Stimulated activated CD4-positive, alpha-beta T cell treated with anti-CD3 and anti-CD28 coated beads, Interleukin-12 subunit alpha, Interleukin-12 subunit beta, amount 100 ng/mL, for 24 hours (primary cell): ENCODE results near the gene VWCE.

ENCODE experiments used
- DNase-seq, 2 experiments: peaks; one replicate each; pipeline ENCODE4 v3.0.0-alpha.2; 2020; ENCODE audit warnings: low read depth in 2 of 2

VWCE gene

GRCh38 chr11:61281581-61282250, 13.4 kb downstream of the VWCE start:
- DNase-seq = peak in 1 of 2 experiments; percentile 19

DNA sequence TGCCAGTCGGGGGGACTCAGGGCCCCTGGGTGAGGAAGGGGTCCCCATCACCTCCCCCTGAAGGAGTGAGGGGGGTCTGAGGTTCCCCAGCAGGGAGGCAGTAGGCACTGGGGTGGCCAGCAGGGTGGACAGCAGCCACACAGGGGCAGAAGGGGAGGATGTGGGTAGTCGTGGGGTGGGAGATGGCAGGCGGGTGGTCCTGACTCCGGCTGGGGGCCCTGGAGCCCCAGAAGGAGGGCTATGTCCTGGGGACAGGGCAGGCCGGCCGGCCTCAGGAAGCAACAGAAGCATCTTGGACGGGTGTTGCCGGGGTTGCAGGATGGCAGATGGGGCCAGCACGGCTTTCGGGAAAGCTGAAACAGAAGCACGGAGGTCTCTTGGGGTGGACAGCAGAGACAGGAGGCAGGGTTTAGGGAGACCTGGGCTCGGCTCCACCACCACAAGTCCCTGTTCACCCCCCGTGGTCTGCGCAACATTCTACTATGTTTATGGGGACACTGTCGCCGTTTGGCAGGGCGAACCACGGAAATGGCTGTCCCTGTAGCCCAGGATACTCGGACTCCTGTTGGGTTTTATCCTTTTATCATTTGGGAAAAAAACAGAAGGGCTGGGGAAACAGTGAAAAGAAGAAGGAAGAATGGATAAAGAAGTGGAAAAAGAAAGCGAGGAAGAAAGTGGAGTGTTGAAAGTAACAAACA, 14.1 kb downstream of the VWCE start:
- no peak for DNase-seq

DNA sequence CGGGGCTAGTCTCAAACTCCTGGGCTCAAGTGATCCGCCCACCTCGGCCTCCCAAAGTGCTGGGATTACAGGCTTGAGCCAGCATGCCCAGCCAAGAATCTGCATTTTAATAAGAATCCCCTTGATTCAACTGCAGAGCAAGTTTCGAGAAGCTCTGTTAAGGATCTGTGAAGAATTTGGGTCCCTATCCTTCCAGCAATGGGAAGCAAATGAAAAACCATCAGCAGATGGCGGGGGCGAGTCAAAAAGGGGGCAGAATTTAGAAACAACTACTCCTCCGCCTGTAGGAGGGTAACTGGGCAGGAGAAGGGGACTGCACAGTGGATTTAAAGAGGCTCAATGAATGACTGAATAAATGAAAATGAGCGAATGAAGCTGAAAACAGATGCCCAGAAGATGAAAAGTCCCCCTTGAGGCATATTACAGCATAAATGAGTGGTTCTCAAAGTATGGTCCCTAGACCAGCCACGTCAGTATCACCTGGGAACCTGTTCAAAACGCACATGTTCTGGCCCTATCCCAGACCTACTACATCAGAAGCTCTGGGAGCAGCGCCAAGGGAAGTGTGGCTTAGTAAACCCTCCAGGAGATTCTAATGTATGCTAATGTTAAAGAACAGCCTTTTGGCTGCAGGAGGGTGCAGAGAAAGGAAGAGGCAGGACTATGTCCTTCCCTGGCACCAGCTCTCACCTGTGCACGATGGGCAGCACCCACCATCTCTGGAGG, 15.0 kb downstream of the VWCE start:
- DNase-seq = no peak

DNA sequence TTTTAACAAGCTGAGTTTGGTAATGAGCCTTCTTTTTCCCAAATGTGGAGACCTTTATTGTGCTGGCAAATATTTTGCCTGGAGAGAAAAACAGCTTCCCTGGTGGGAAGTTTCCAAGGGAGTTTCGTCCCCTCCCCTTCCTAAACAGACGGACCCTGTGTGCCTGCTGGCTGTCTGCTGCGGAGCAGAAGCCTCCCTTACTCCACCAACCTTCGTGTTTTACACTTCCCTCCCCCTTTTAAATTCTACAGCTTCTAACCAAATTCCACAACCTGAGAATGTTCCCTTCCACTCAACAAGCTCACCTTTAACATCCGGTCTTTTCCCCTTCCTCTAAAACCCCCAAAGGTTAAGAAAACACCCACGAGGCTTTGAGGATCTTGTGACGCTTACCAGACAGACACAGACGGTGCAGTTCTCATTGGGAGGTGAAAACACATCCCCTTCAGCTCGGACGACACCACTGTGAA, 17.1 kb downstream of the VWCE start:
- DNase-seq = no peak

DNA sequence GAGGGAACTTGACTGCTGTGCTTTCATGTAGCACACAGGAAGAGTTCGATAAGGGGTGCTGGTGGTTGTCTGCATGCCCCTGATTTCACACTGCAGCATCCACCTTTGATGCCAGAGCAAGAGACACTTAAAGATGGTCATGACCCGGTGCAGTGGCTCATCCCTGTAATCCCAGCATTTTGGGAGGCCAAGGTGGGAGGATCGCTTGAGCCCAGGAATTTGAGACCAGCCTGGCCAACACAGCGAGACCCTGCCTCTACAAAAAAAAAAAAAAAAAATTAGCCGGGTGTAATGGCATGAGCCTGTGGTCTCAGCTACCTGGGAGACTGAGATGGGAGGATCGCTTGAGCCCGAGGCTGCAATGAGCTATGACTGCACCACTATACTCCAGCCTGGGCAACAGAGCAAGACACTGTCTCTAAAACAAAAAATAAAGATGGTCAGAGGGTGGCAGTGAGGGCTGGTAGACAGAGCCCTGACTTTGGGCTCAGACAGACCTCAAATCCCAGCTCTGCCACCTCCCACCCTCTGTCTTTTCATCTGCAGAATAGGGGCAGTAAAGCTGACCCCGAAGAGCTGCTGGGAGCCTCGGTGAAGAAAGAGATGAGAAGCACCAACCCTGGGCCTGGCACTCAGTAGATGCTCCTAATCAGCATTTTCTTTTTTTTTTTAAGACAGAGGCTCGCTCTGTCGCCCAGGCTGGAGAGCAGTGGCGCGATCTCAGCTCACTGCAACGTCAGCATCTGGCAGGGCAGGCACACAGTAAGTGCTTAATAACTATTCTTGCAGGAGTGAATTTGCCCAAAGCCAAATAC, 17.7 kb downstream of the VWCE start:
- no peak for DNase-seq

DNA sequence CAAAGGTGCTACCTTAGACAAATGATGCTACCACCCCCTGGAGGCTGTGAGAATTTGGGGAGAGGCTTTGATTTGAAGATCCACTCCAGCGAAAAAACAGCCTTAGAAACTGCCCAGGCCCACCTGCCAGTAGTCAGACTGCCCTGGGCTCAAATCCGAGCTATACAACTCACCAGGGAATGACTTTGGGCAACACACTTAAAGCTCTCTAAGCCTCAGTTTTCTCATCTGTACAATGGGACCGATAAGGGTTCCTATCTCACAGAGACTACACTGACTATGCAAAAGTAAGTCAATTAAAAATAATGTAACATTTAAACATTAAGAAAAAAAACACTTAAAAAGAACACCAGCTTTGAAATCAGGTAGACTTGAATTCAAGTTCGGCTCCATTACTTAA, 19.9 kb downstream of the VWCE start:
- no peak for DNase-seq

DNA sequence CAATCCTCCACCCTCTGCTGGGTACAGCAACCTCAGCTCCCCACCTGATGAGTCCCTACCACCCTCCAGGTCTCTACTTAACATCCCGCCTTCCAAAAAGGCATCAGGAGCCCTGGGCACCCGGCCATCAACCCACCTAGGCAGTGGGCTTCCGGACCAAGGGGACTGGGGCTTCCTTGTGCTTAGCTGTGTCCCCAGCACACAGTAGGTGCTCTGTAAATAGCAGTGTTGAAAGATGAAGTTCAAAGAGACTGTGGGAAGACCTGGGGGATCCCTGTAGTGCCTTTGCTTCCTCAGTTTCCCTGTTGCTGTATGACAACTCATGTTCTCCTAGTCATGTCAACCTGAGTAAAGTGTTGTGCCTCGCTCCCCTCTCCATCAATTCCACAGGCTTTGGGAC, 21.0 kb downstream of the VWCE start:
- DNase-seq = no peak

GRCh38 chr11:61273178-61274078, 21.7 kb downstream of the VWCE start:
- no peak for DNase-seq

GRCh38 chr11:61272731-61273130, 22.4 kb downstream of the VWCE start:
- no peak for DNase-seq

- DNase-seq = no peak
These were observed 24.6 kb downstream of the VWCE start for GRCh38 chr11:61270354-61271076.

- DNase-seq = no peak
These were observed 26.4 kb downstream of the VWCE start for GRCh38 chr11:61268588-61269250.

DNA sequence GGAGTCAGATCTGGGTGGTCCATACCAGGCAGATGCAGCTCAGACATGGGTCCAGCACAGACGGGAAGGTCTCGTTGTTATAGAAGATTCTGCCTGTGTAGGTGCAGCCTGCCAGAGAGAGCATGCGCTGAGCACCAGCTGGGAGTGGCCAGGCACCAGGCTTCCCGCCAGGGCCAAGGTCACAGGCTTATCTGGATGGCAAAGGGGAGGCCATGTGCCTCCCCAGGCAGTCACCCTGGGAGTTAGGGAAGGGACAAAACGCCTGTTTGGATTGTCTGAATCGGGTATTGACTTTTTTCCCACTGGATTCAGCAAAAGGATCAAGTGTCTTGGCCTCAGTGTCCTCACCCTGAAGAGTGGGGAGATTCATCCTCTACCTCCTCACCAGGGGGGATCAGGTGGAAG, 27.7 kb downstream of the VWCE start:
- DNase-seq = no peak

DNA sequence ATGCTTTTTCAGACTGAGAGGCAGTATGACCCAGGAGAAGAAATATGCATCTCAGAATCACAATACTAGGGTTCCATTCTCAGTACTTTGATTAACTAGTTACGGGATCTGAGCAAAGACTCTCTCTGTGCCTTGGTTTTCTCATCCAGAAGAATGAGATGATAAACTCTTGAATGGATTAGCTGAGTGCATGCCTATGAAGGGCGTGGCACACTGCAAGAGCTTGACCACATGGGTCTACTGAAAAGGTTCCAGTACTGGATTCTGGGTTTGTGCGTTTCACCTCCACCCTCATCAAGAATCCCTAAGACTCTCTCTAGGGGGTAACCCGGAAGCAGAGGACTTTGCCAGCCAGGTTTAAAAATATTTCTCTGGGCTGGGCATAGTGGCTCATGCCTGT, 28.5 kb downstream of the VWCE start:
- no peak for DNase-seq

DNA sequence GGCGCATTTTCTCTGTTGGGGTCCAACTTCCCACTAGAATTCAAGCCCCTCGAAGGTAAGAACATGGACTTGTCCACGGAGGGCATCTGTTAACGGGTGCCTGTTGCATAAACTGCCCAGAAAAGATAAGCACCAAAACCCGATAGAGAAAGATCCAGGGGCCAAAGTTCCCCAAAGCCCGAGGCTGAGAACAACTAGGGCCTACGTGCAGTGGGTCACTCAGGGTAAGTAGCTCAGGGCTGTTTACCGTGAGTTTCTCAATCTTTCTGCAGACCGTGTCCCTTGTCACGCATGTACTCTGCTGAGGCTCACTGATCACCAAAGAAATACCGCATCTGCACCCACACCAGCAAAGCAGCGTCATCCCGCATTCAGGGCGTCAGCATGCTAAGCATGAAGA, 29.8 kb downstream of the VWCE start:
- no peak for DNase-seq

DNA sequence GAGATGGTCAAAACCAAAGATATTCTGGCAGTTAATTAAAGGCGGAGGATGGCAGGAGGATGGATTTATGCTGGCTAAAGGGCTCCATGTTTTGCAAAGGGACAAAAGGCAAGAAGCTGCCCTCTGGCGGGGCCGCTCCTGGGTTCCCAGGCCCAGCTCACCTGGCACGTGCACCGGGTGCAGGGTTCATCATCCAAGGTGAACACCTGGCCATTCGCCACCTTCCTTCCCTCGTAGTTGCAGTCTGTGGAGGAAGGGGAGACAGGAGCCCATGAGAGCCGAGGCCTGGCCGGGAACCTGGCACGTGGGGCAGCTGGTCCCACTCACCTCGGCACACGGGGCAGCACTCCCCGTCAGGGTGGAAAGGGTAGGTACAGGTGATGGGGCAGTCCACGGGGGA, 30.3 kb downstream of the VWCE start:
- no peak for DNase-seq

DNA sequence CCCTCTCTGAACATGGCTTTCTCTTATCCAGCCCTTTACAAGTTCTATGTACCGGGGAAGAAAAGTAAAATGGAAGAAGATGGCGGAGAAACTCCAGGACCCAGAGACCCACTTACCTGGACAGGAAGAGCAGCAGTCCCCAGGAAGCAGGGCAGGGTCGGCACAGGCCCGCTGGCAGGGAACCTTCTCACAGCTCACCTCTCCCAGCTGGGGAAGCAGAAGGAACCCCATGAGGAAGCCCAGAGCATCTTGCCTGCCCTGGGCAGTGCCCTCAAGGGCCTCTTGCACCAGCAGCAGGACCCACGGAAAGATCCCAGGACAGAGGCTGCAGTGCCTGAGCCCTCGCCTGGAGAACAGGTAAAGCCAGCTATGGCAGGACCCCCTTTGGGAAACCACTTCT, 30.7 kb downstream of the VWCE start:
- no peak for DNase-seq

DNA sequence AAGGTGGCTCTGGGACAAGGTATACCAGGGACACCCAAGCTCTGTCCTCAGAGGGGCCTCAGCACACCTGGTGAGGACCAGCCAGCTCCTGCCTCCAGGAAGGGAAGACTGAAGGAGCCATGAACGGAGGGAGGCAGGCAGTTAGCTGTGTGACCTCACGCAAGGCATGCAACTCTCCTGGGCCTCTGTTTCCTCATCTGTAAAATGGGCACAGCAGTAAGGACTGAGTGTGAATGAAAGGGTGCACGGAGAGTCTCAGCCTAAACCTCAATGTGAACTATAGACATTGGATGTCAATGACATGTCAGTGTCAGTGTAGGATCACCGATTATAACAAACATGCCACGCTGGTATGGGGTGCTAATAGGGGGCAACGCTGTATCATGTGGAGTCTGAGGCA, 35.8 kb downstream of the VWCE start:
- DNase-seq = no peak

GRCh38 chr11:61258546-61258945, 36.6 kb downstream of the VWCE start:
- no peak for DNase-seq

DNA sequence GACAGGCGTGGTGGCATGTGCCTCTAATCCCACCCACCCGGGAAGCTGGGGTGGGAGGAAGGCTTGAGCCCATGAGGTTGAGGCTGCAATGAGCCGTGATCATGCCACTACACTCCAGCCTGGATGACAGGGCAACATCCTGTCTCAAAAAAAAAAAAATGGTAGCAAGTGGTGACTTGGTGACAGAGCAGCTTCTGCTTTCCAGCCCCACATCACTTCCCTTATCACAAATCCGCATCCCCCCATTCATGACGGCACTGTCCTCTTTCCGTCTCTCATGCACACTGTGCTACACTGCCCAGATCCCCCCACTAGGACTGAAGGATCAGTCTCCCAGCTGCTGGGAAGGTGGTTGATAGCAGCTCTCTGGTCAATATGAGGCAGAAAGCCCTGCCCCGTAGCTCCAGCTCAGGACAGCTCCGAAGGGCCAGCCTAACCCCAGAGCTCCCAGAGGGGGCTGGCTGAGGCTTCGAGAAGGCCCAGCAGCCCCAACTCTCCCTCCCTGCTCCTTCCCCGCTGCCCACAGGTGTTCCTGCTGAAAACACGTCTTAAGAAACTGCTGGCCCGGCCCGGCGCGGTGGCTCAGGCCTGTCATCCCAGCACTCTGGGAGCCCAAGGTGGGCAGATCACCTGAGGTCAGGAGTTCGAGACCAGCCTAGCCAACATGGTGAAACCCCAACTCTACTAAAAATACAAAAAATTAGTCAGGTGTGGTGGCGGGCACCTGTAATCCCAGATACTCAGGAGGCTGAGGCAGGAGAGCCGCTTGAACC, 38.2 kb downstream of the VWCE start:
- no peak for DNase-seq
